GM23338 (cell line): ENCODE results near the gene BCOR. TPM values are rescaled to one million over a fixed set of nuclear protein-coding genes. Genes with fewer than 3 reads are reported as not detected.

ENCODE experiments used
- ATAC-seq: fragments of 200-7000 bp; cut with Tn5 transposase; 3 replicates; pipeline ENCODE4 v1.9.1; 2020
- DNase-seq: peaks from one replicate; pipeline ENCODE4 v3.0.0-alpha.2; 2015; ENCODE audit warnings: low spot score
- H2AFZ ChIP-seq: fragments of 200-600 bp; sonication (generic); 2 replicates; pipeline ENCODE4 v1.8.0; 2016; ENCODE audit warnings: antibody characterized with exemption, mild to moderate bottlenecking, moderate library complexity
- H3F3A ChIP-seq: fragments of 200-600 bp; sonication (generic); replicated peaks from 2 replicates; pipeline ENCODE4 v1.8.0; 2017; ENCODE audit warnings: antibody characterized with exemption, mixed run types, low read depth
- H3K27ac ChIP-seq: fragments of 200-600 bp; sonication (generic); 2 replicates; pipeline ENCODE4 v1.6.1; 2016; ENCODE audit warnings: low read depth
- H3K27me3 ChIP-seq: fragments of 200-600 bp; sonication (generic); 2 replicates; pipeline ENCODE4 v1.8.0; 2016; ENCODE audit warnings: mild to moderate bottlenecking, mixed run types, moderate library complexity; ENCODE audit not compliant: insufficient read depth
- H3K36me3 ChIP-seq: fragments of 200-600 bp; sonication (generic); 2 replicates; pipeline ENCODE4 v1.8.0; 2016; ENCODE audit warnings: mild to moderate bottlenecking; ENCODE audit not compliant: insufficient read depth
- H3K4me1 ChIP-seq: fragments of 200-600 bp; sonication (generic); 2 replicates; pipeline ENCODE4 v1.8.0; 2016; ENCODE audit warnings: mild to moderate bottlenecking, moderate library complexity; ENCODE audit not compliant: insufficient read depth
- H3K4me2 ChIP-seq: fragments of 200-600 bp; sonication (generic); 2 replicates; pipeline ENCODE4 v1.7.1; 2017; ENCODE audit warnings: mixed run types
- H3K4me3 ChIP-seq: fragments of 200-600 bp; sonication (generic); 2 replicates; pipeline ENCODE4 v1.6.1; 2016; ENCODE audit warnings: mixed run types
- H3K79me2 ChIP-seq: fragments of 200-600 bp; sonication (generic); replicated peaks from 2 replicates; pipeline ENCODE4 v1.8.0; 2017; ENCODE audit warnings: mild to moderate bottlenecking; ENCODE audit not compliant: insufficient read depth
- H3K9me2 ChIP-seq: fragments of 200-600 bp; sonication (generic); 2 replicates; pipeline ENCODE4 v1.8.0; 2017; ENCODE audit not compliant: insufficient read depth
- H4K20me1 ChIP-seq: fragments of 200-600 bp; sonication (generic); replicated peaks from 2 replicates; pipeline ENCODE4 v1.8.0; 2017; ENCODE audit warnings: mild to moderate bottlenecking; ENCODE audit not compliant: insufficient read depth
- H3K27ac Mint-ChIP-seq: 2 replicates; pipeline ENCODE4 v1.8.0; 2020; ENCODE audit warnings: inconsistent platforms, mild to moderate bottlenecking, moderate library complexity, mixed read lengths
- H3K27me3 Mint-ChIP-seq: 3 replicates; pipeline ENCODE4 v1.8.0; 2022; ENCODE audit warnings: low read depth, mild to moderate bottlenecking, moderate library complexity, mixed read lengths, inconsistent platforms; ENCODE audit not compliant: insufficient read depth, poor library complexity
- H3K36me3 Mint-ChIP-seq: 3 replicates; pipeline ENCODE4 v1.8.0; 2021; ENCODE audit warnings: low read depth, mild to moderate bottlenecking, inconsistent platforms, moderate library complexity, mixed read lengths
- H3K4me1 Mint-ChIP-seq: 3 replicates; pipeline ENCODE4 v1.8.0; 2020; ENCODE audit warnings: mild to moderate bottlenecking, inconsistent platforms, mixed read lengths
- H3K4me3 Mint-ChIP-seq: 3 replicates; pipeline ENCODE4 v1.8.0; 2021; ENCODE audit warnings: moderate library complexity, mild to moderate bottlenecking, inconsistent platforms, mixed read lengths
- H3K9me3 Mint-ChIP-seq: 3 replicates; pipeline ENCODE4 v1.8.0; 2020; ENCODE audit warnings: moderate library complexity, mild to moderate bottlenecking, inconsistent platforms, mixed read lengths
- EZH2phosphoT487 ChIP-seq: fragments of 200-600 bp; sonication (generic); IDR thresholded peaks from one replicate; pipeline ENCODE4 v1.8.1; 2018; ENCODE audit warnings: antibody characterized with exemption; ENCODE audit not compliant: unreplicated experiment
- ZNF462 ChIP-seq: fragments of 250-450 bp; sonication (Bioruptor Pico); IDR thresholded peaks from 2 replicates; pipeline ENCODE4 v1.5.0; 2020; ENCODE audit warnings: mild to moderate bottlenecking, moderate library complexity
- polyA plus RNA-seq: library from polyadenylated mRNA; unstranded; fragments of >200 nt; fragmentation: Nextera tagmentation; extraction: Ambion mirVana; gene quantifications from 2 replicates; pipeline ENCODE4 v1.2.1, GENCODE V29; 2016
- total RNA-seq: library from RNA; depleted of rRNA; stranded (reverse); fragments of >200 nt; shearing (Covaris generic); gene quantifications from 2 replicates; pipeline ENCODE4 v1.2.3, GENCODE V29; 2014
- TF ChIP-seq, protein P1 (sequence below), 2 experiments: fragments of 200-600 bp in 1 of 2; sonication (generic) in 1 of 2; conservative IDR thresholded peaks; 2 replicates each; pipeline versions ENCODE4 v1.5.1 to v1.6.1; 2016 to 2017; ENCODE audit warnings: antibody characterized with exemption in 2 of 2, low read depth in 2 of 2, mild to moderate bottlenecking in 2 of 2, moderate library complexity in 1 of 2

Gene BCOR
- total and polyA plus RNA-seq, 2 experiments from 2014 or later, result 25.5 to 60.8 TPM

DNA sequence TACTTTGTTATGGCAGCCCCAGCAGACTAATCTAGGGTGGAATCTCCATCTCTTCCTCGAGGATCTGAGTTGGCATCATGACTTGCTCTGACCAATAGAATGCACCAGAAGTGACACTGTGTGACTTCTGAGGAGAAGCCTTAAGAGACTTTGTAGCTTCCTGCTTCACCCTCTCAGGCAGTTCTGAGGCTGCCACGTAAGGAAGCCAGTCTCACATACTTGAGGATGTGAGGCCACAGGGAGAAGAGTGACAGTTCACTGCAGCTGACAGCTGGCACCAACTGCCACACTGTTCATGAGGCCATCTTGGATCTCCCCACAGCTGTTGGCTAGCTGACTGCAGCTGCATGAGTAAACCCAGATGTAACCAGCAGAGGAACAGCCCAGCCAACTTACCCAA, 29.3 kb upstream of the BCOR start (continued):
- TF ChIP-seq ZNF462 (no peak), EZH2phosphoT487 (no peak)

- TF ChIP-seq, protein P1, sequence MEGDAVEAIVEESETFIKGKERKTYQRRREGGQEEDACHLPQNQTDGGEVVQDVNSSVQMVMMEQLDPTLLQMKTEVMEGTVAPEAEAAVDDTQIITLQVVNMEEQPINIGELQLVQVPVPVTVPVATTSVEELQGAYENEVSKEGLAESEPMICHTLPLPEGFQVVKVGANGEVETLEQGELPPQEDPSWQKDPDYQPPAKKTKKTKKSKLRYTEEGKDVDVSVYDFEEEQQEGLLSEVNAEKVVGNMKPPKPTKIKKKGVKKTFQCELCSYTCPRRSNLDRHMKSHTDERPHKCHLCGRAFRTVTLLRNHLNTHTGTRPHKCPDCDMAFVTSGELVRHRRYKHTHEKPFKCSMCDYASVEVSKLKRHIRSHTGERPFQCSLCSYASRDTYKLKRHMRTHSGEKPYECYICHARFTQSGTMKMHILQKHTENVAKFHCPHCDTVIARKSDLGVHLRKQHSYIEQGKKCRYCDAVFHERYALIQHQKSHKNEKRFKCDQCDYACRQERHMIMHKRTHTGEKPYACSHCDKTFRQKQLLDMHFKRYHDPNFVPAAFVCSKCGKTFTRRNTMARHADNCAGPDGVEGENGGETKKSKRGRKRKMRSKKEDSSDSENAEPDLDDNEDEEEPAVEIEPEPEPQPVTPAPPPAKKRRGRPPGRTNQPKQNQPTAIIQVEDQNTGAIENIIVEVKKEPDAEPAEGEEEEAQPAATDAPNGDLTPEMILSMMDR (conservative IDR thresholded peaks at IDR 0.05; ENCODE audit: low read depth in 2 of 2), result no peak
- no peak for TF ChIP-seq ZNF462
- ATAC-seq (no peak), DNase-seq (no peak)
- Histone ChIP-seq H3K9me2 (no peaks in the 10 kb centered on the region), H3K79me2 (no peaks in the 10 kb centered on the region), H3K36me3 (no peaks in the 10 kb centered on the region), H3F3A (no peaks in the 10 kb centered on the region), H2AFZ (no peak overlapping the region), H3K4me1 (peaks cover 7% of the 10 kb centered on the region; the same call in 1 of the 2 replicates), H3K27ac (no peak overlapping the region), H3K27me3 (no peaks in the 10 kb centered on the region), H3K4me2 (no peak overlapping the region), H4K20me1 (no peaks in the 10 kb centered on the region), H3K4me3 (no peak overlapping the region)
- H3K4me3 Mint-ChIP-seq, result no peak overlapping the region
- peaks cover 24% of the 10 kb centered on the region for H3K4me1 Mint-ChIP-seq
- H3K27me3 Mint-ChIP-seq, result peaks cover 4% of the 10 kb centered on the region
- H3K27ac Mint-ChIP-seq, result no peak overlapping the region
- H3K36me3 Mint-ChIP-seq, result peaks cover 10% of the 10 kb centered on the region; the same call in 2 of the 3 replicates
- H3K9me3 Mint-ChIP-seq, result no peaks in the 10 kb centered on the region; the same call in 2 of the 3 replicates
These were observed 24.7 kb upstream of the BCOR start for GRCh38 chrX:40122487-40122886.
